GM12878 (cell line): Measurements from ENCODE around the gene GJC1. TPM values are rescaled to one million over a fixed set of nuclear protein-coding genes. Genes with fewer than 3 reads are reported as not detected.

Source experiments
- ATAC-seq: fragments of 200-7000 bp; cut with Tn5 transposase; 3 replicates; pipeline ENCODE4 v1.9.1; 2020; ENCODE audit warnings: mild to moderate bottlenecking, moderate library complexity
- BruUV-seq: library from RNA; stranded (reverse); fragments of 400-500 nt; replicated peaks from 2 replicates; lab custom pipeline; 2021; lab: Mats Ljungman, UMichigan
- CTCF ChIA-PET: fragments of 300-600 bp; sonication (Branson Sonifier 250); formaldehyde crosslinking; extraction: SDS; loops from one replicate; lab custom pipeline; 2021; ENCODE audit warnings: inconsistent platforms; lab: Yijun Ruan, JAX
- POLR2A ChIA-PET: fragments of 350-600 bp; formaldehyde crosslinking; extraction: SDS; loops from one replicate; lab custom pipeline; 2021; ENCODE audit warnings: inconsistent platforms; lab: Charles Lee
- RAD21 ChIA-PET: fragments of 300-600 bp; sonication (Branson Sonifier 250); formaldehyde crosslinking; loops from one replicate; lab custom pipeline; 2023; ENCODE audit warnings: antibody characterized with exemption; ENCODE audit not compliant: unreplicated experiment; lab: Charles Lee
- SMC1A ChIA-PET: fragments of 300-600 bp; sonication (Branson Sonifier 250); formaldehyde crosslinking; loops from one replicate; lab custom pipeline; 2023; ENCODE audit not compliant: unreplicated experiment, uncharacterized antibody; lab: Charles Lee
- DNase-seq: peaks from one replicate; pipeline ENCODE4 v3.0.0-alpha.2; 2011; ENCODE audit warnings: low read depth, low spot score
- FAIRE-seq: peaks from 3 replicates; lab custom pipeline; 2011; peaks lifted over from hg19 to GRCh38; lab: Jason Lieb, UNC
- H2AFZ ChIP-seq: 2 replicates; pipeline ENCODE4 v1.6.0; 2011; ENCODE audit warnings: low read depth, low read length, control low read depth; ENCODE audit not compliant: control insufficient read depth
- H3K27ac ChIP-seq: 2 replicates; pipeline ENCODE4 v1.5.1; 2011; ENCODE audit warnings: control low read depth; ENCODE audit not compliant: control insufficient read depth, insufficient read depth
- H3K27me3 ChIP-seq, 2 experiments: replicated peaks in 1 of 2; 2 replicates each; pipeline versions ENCODE4 v1.6.0 to v1.6.1; 2011; ENCODE audit warnings: low read length in 1 of 2; ENCODE audit not compliant: control insufficient read depth in 2 of 2, insufficient read depth in 2 of 2
- H3K36me3 ChIP-seq, 2 experiments: 2 replicates each; pipeline ENCODE4 v1.5.1; 2011; ENCODE audit warnings: low read length in 1 of 2; ENCODE audit not compliant: control insufficient read depth in 2 of 2, insufficient read depth in 2 of 2
- H3K4me1 ChIP-seq: 2 replicates; pipeline ENCODE4 v1.6.1; 2011; ENCODE audit warnings: mild to moderate bottlenecking, low read length, moderate library complexity, mixed read lengths; ENCODE audit not compliant: control insufficient read depth, insufficient read depth
- H3K4me2 ChIP-seq: 2 replicates; pipeline ENCODE4 v1.6.0; 2011; ENCODE audit warnings: control low read depth; ENCODE audit not compliant: control insufficient read depth, insufficient read depth
- H3K4me3 ChIP-seq: fragments of 200-600 bp; sonication (generic); 2 replicates; pipeline ENCODE4 v1.5.1; 2016
- H3K79me2 ChIP-seq: 2 replicates; pipeline ENCODE4 v1.6.0; 2011; ENCODE audit warnings: low read length; ENCODE audit not compliant: control insufficient read depth, insufficient read depth
- H3K9ac ChIP-seq: 2 replicates; pipeline ENCODE4 v1.8.0; 2011; ENCODE audit warnings: low read length, control low read depth, mixed read lengths; ENCODE audit not compliant: control insufficient read depth, insufficient read depth
- H3K9me3 ChIP-seq: replicated peaks from 3 replicates; pipeline ENCODE4 v1.5.1; 2011; ENCODE audit warnings: mild to moderate bottlenecking, low read length; ENCODE audit not compliant: control insufficient read depth, insufficient read depth
- H4K20me1 ChIP-seq: 2 replicates; pipeline ENCODE4 v1.6.0; 2011; ENCODE audit not compliant: control insufficient read depth, insufficient read depth
- BRCA1 ChIP-seq: IDR thresholded peaks from 2 replicates; pipeline ENCODE4 v1.6.1; 2011; ENCODE audit warnings: low read depth, low read length, improper control_type of control experiment
- CBX3 ChIP-seq: fragments of 200-600 bp; sonication (generic); IDR thresholded peaks from 2 replicates; pipeline ENCODE4 v1.6.1; 2016; ENCODE audit warnings: low read depth, borderline replicate concordance
- CHD1 ChIP-seq: IDR thresholded peaks from 2 replicates; pipeline ENCODE4 v1.6.1; 2012; ENCODE audit warnings: low read depth, low read length, improper control_type of control experiment
- ESRRA ChIP-seq: IDR thresholded peaks from 2 replicates; pipeline ENCODE4 v1.6.1; 2012; ENCODE audit warnings: mild to moderate bottlenecking, low read length, improper control_type of control experiment
- NFXL1 ChIP-seq: fragments of 450-650 bp; IDR thresholded peaks from 2 replicates; pipeline ENCODE4 v1.6.1; 2017; ENCODE audit warnings: antibody characterized with exemption, mild to moderate bottlenecking, borderline replicate concordance
- NRF1 ChIP-seq: conservative IDR thresholded peaks from 2 replicates; pipeline ENCODE4 v1.6.1; 2011; ENCODE audit warnings: mild to moderate bottlenecking, low read depth, low read length, improper control_type of control experiment
- PAX8 ChIP-seq: fragments of 450-650 bp; IDR thresholded peaks from 2 replicates; pipeline ENCODE4 v1.6.1; 2017; ENCODE audit warnings: mild to moderate bottlenecking, moderate library complexity
- RBBP5 ChIP-seq: fragments of 200-600 bp; sonication (generic); conservative IDR thresholded peaks from 2 replicates; pipeline ENCODE4 v1.6.1; 2016
- ZZZ3 ChIP-seq: IDR thresholded peaks from 2 replicates; pipeline ENCODE4 v1.6.1; 2011; ENCODE audit warnings: low read depth; ENCODE audit not compliant: control insufficient read depth, insufficient read length
- WGBS: methylation state at CpG from one replicate; pipeline ENCODE4 v1.1.6; 2016; ENCODE audit warnings: low lambda C conversion rate; ENCODE audit not compliant: insufficient replicate concordance, insufficient coverage; ENCODE audit errors: missing lambda C conversion rate; 5-methylcytosine and 5-hydroxymethylcytosine counted together
- in situ Hi-C: fragments of 300-500 bp; cut with MboI; formaldehyde crosslinking; loops from 9 replicates; pipeline ENCODE4 v1.14.3; 2018; ENCODE audit warnings: mixed read lengths
- intact Hi-C: fragments of 100-400 bp; cut with micrococcal nuclease; formaldehyde crosslinking; loops from one replicate; pipeline ENCODE4 v1.14.2; 2022; ENCODE audit not compliant: unreplicated experiment
- polyA plus RNA-seq, 11 experiments: library from polyadenylated mRNA; depleted of rRNA in 4 of 11; unstranded in 6 of 11; stranded (reverse) in 5 of 11; fragments of >200 nt; fragmentation: Nextera tagmentation in 4 of 11; fragmentation: Illumina TruSeq in 1 of 11; extraction: Ambion mirVana in 4 of 11; extraction: Trizol in 1 of 11; gene quantifications; 1 replicate in 1 of 11; 2 replicates in 10 of 11; pipeline versions ENCODE4 v1.2.1 to v1.2.3, GENCODE V29; 2011 to 2016; ENCODE audit warnings: inconsistent platforms in 2 of 11, missing spikeins in 2 of 11, low read depth in 1 of 11
- total RNA-seq, 4 experiments: library from RNA; depleted of rRNA in 3 of 4; stranded (reverse); fragments of >200 nt in 3 of 4; fragmentation: Illumina TruSeq in 1 of 4; extraction: Trizol in 1 of 4; gene quantifications; 2 replicates each; pipeline versions ENCODE4 v1.2.1 to v1.2.3, GENCODE V29; 2013 to 2021
- TF ChIP-seq, protein P1 (sequence below): fragments of 450-650 bp; formaldehyde crosslinking; IDR thresholded peaks from 2 replicates; pipeline ENCODE4 v1.4.0; 2020; ENCODE audit warnings: mild to moderate bottlenecking, moderate library complexity
- TF ChIP-seq, protein P2 (sequence below): fragments of 450-650 bp; formaldehyde crosslinking; IDR thresholded peaks from 2 replicates; pipeline ENCODE4 v1.4.0; 2022; ENCODE audit warnings: mild to moderate bottlenecking, moderate library complexity
- TF ChIP-seq, protein P3 (sequence below): fragments of 450-650 bp; IDR thresholded peaks from 2 replicates; pipeline ENCODE4 v1.6.1; 2017; ENCODE audit warnings: mild to moderate bottlenecking, moderate library complexity

GJC1 gene
- total and polyA plus RNA-seq, 10 of the 15 experiments (the other 5 are each of a cell fraction or from before 2014, with no cell fraction given), result 0.37 to 3.4 (median 0.90) TPM

DNA sequence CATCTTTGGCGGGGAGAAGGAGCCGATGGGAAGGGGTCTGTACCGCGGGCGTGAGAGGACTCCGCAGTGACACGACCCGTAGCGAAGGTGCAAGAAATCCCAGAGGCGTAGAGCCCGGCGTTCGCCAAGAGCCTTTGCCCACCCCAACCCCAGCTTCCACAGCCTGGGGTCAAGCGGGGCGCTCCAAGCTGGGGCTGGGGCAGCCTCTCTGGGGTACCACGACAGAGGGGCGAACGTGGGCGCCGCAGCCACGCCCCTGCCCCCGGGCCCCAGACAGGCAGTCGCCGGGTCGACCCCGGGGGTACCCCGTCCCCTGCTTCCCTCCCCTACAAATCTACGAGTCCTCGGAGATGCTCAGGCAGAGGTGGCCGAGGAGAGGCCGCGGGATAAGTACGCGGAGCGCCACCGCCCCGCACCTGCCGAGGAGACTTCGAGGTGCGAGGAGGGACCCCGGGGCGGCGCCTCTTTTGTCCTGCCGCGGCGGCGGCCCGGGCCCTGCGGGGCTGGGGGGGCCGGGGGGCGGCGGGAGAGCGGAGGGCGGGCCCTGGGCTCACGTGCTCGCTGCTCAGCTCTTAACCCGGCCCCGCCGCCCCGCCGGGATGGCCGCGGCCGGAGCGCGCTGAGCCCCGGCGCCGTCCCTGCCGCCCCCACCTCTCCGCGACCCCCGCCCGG is 71.5 kb downstream of the GJC1 start, which contains the start of gene ADAM11:
ADAM11 (plus strand) TSS at position 575 of the 672 bp plus-strand sequence. CDS start 212 bp downstream, outside the sequence.
- no TSS peak for BruUV-seq
- 17% methylated on average over 27 of the region's 74 CpGs for WGBS
- H4K20me1 ChIP-seq, result no peaks in the 10 kb centered on the region
- in situ Hi-C loops, result no loop called here
- no peak within 1 kb of the TSS for H3K27ac ChIP-seq
- no peak within 1 kb of the TSS for H2AFZ ChIP-seq
- ChIA-PET POLR2A (no interaction called here), SMC1A (no interaction called here)
- no peak for DNase-seq
- H3K4me3 ChIP-seq, result no peak within 1 kb of the TSS
- peaks cover 1 to 4% of the 10 kb centered on the region in 2 experiments; a peak in 3 of 4 replicates for H3K27me3 ChIP-seq
- no peak within 1 kb of the TSS for H3K4me2 ChIP-seq
- H3K9ac ChIP-seq, result no peak within 1 kb of the TSS
- no peaks in the 10 kb centered on the region for H3K4me1 ChIP-seq
- H3K36me3 ChIP-seq, result no peaks in the 10 kb centered on the region
- ATAC-seq, result no peak
- no peak for FAIRE-seq
- TF ChIP-seq, protein P1, sequence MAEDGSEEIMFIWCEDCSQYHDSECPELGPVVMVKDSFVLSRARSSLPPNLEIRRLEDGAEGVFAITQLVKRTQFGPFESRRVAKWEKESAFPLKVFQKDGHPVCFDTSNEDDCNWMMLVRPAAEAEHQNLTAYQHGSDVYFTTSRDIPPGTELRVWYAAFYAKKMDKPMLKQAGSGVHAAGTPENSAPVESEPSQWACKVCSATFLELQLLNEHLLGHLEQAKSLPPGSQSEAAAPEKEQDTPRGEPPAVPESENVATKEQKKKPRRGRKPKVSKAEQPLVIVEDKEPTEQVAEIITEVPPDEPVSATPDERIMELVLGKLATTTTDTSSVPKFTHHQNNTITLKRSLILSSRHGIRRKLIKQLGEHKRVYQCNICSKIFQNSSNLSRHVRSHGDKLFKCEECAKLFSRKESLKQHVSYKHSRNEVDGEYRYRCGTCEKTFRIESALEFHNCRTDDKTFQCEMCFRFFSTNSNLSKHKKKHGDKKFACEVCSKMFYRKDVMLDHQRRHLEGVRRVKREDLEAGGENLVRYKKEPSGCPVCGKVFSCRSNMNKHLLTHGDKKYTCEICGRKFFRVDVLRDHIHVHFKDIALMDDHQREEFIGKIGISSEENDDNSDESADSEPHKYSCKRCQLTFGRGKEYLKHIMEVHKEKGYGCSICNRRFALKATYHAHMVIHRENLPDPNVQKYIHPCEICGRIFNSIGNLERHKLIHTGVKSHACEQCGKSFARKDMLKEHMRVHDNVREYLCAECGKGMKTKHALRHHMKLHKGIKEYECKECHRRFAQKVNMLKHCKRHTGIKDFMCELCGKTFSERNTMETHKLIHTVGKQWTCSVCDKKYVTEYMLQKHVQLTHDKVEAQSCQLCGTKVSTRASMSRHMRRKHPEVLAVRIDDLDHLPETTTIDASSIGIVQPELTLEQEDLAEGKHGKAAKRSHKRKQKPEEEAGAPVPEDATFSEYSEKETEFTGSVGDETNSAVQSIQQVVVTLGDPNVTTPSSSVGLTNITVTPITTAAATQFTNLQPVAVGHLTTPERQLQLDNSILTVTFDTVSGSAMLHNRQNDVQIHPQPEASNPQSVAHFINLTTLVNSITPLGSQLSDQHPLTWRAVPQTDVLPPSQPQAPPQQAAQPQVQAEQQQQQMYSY (CRISPR knock-in tag), result no peak
- TF ChIP-seq CBX3 (no peak), ZZZ3 (no peak), RBBP5 (no peak), NFXL1 (no peak), PAX8 (no peak), BRCA1 (no peak), CHD1 (no peak), NRF1 (no peak), ESRRA (no peak)
- TF ChIP-seq, protein P2, sequence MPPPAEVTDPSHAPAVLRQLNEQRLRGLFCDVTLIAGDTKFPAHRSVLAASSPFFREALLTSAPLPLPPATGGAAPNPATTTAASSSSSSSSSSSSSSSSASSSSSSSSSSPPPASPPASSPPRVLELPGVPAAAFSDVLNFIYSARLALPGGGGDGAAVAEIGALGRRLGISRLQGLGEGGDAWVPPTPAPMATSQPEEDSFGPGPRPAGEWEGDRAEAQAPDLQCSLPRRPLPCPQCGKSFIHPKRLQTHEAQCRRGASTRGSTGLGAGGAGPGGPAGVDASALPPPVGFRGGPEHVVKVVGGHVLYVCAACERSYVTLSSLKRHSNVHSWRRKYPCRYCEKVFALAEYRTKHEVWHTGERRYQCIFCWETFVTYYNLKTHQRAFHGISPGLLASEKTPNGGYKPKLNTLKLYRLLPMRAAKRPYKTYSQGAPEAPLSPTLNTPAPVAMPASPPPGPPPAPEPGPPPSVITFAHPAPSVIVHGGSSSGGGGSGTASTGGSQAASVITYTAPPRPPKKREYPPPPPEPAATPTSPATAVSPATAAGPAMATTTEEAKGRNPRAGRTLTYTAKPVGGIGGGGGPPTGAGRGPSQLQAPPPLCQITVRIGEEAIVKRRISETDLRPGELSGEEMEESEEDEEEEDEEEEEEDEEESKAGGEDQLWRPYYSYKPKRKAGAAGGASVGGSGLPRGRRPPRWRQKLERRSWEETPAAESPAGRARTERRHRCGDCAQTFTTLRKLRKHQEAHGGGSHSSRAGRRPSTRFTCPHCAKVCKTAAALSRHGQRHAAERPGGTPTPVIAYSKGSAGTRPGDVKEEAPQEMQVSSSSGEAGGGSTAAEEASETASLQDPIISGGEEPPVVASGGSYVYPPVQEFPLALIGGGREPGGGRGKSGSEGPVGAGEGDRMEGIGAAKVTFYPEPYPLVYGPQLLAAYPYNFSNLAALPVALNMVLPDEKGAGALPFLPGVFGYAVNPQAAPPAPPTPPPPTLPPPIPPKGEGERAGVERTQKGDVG (CRISPR knock-in tag), result no peak
- TF ChIP-seq, protein P3, sequence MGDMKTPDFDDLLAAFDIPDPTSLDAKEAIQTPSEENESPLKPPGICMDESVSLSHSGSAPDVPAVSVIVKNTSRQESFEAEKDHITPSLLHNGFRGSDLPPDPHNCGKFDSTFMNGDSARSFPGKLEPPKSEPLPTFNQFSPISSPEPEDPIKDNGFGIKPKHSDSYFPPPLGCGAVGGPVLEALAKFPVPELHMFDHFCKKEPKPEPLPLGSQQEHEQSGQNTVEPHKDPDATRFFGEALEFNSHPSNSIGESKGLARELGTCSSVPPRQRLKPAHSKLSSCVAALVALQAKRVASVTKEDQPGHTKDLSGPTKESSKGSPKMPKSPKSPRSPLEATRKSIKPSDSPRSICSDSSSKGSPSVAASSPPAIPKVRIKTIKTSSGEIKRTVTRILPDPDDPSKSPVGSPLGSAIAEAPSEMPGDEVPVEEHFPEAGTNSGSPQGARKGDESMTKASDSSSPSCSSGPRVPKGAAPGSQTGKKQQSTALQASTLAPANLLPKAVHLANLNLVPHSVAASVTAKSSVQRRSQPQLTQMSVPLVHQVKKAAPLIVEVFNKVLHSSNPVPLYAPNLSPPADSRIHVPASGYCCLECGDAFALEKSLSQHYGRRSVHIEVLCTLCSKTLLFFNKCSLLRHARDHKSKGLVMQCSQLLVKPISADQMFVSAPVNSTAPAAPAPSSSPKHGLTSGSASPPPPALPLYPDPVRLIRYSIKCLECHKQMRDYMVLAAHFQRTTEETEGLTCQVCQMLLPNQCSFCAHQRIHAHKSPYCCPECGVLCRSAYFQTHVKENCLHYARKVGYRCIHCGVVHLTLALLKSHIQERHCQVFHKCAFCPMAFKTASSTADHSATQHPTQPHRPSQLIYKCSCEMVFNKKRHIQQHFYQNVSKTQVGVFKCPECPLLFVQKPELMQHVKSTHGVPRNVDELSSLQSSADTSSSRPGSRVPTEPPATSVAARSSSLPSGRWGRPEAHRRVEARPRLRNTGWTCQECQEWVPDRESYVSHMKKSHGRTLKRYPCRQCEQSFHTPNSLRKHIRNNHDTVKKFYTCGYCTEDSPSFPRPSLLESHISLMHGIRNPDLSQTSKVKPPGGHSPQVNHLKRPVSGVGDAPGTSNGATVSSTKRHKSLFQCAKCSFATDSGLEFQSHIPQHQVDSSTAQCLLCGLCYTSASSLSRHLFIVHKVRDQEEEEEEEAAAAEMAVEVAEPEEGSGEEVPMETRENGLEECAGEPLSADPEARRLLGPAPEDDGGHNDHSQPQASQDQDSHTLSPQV, result no peak
- TF ChIP-seq, all 136 proteins: peak for 0
- Histone ChIP-seq H3K79me2 (no peaks in the 10 kb centered on the region), H3K9me3 (no peaks in the 10 kb centered on the region)
- ChIA-PET RAD21 (no interaction called here), CTCF (no interaction called here)
- intact Hi-C loops, result no loop called here
